WTC11 (cell line): ENCODE results near the gene DNAJC12. TPM values are rescaled to one million over a fixed set of nuclear protein-coding genes. Genes with fewer than 3 reads are reported as not detected.

Source experiments
- ATAC-seq: fragments of 200-7000 bp; cut with Tn5 transposase; 2 replicates; pipeline ENCODE4 v1.10.0; 2021; ENCODE audit warnings: mild to moderate bottlenecking, moderate library complexity
- CTCF ChIA-PET: fragments of 300-600 bp; sonication (Branson Sonifier 250); formaldehyde crosslinking; loops from one replicate; lab custom pipeline; 2021; ENCODE audit warnings: antibody characterized with exemption; lab: Charles Lee
- POLR2A ChIA-PET: fragments of 350-600 bp; sonication (Branson Sonifier 250); formaldehyde crosslinking; loops from one replicate; lab custom pipeline; 2021; ENCODE audit warnings: antibody characterized with exemption; lab: Charles Lee
- DNase-seq: peaks from one replicate; pipeline ENCODE4 v3.0.0; 2021; ENCODE audit warnings: low spot score
- H3K27ac Mint-ChIP-seq: 2 replicates; pipeline ENCODE4 v1.8.0; 2021; ENCODE audit warnings: mixed read lengths
- H3K27me3 Mint-ChIP-seq: 2 replicates; pipeline ENCODE4 v1.8.0; 2021; ENCODE audit warnings: low read depth, mild to moderate bottlenecking, moderate library complexity, mixed read lengths
- H3K36me3 Mint-ChIP-seq: 2 replicates; pipeline ENCODE4 v1.8.0; 2021; ENCODE audit warnings: mixed read lengths
- H3K4me1 Mint-ChIP-seq: 2 replicates; pipeline ENCODE4 v1.8.0; 2022; ENCODE audit warnings: mixed read lengths
- H3K4me3 Mint-ChIP-seq: 2 replicates; pipeline ENCODE4 v1.8.0; 2021; ENCODE audit warnings: mild to moderate bottlenecking, moderate library complexity, mixed read lengths
- H3K9me3 Mint-ChIP-seq: 2 replicates; pipeline ENCODE4 v1.8.0; 2021; ENCODE audit warnings: mixed read lengths
- ATF2 ChIP-seq: sonication (generic); formaldehyde crosslinking; IDR thresholded peaks from 2 replicates; pipeline ENCODE4 v1.8.1; 2022; ENCODE audit warnings: low read depth, missing genetic modification reagents, borderline replicate concordance
- ELF4 ChIP-seq: sonication (generic); formaldehyde crosslinking; IDR thresholded peaks from 2 replicates; pipeline ENCODE4 v1.8.1; 2022; ENCODE audit warnings: low read depth, mild to moderate bottlenecking, moderate library complexity, missing genetic modification reagents
- ESRRA ChIP-seq: sonication (generic); formaldehyde crosslinking; IDR thresholded peaks from 2 replicates; pipeline ENCODE4 v1.8.1; 2022; ENCODE audit warnings: mild to moderate bottlenecking, missing genetic modification reagents, borderline replicate concordance
- FOXP1 ChIP-seq: sonication (generic); formaldehyde crosslinking; IDR thresholded peaks from 2 replicates; pipeline ENCODE4 v1.8.0; 2022; ENCODE audit warnings: missing genetic modification reagents, mild to moderate bottlenecking, moderate library complexity, borderline replicate concordance
- GRHL2 ChIP-seq: fragments of 250-450 bp; sonication (Bioruptor Pico); IDR thresholded peaks from 2 replicates; pipeline ENCODE4 v1.8.0; 2022; ENCODE audit warnings: mild to moderate bottlenecking, moderate library complexity; ENCODE audit not compliant: insufficient replicate concordance, severe bottlenecking
- GTF2I ChIP-seq: fragments of 250-450 bp; sonication (Bioruptor Pico); conservative IDR thresholded peaks from 2 replicates; pipeline ENCODE4 v1.4.0; 2021; ENCODE audit warnings: mild to moderate bottlenecking
- HMGA2 ChIP-seq: fragments of 250-450 bp; sonication (Bioruptor Pico); IDR thresholded peaks from 2 replicates; pipeline ENCODE4 v1.4.0; 2021; ENCODE audit warnings: mild to moderate bottlenecking, moderate library complexity
- IRF2 ChIP-seq: sonication (generic); formaldehyde crosslinking; IDR thresholded peaks from 2 replicates; pipeline ENCODE4 v1.8.0; 2022; ENCODE audit warnings: low read depth, missing genetic modification reagents, borderline replicate concordance
- NFE2L1 ChIP-seq: sonication (generic); formaldehyde crosslinking; IDR thresholded peaks from 2 replicates; pipeline ENCODE4 v1.8.1; 2023; ENCODE audit warnings: missing genetic modification reagents
- PRDM15 ChIP-seq: sonication (generic); formaldehyde crosslinking; IDR thresholded peaks from 2 replicates; pipeline ENCODE4 v1.8.0; 2022; ENCODE audit warnings: missing genetic modification reagents
- TCF7 ChIP-seq: sonication (generic); formaldehyde crosslinking; IDR thresholded peaks from 2 replicates; pipeline ENCODE4 v1.8.0; 2022; ENCODE audit warnings: mild to moderate bottlenecking, low read depth, missing genetic modification reagents, moderate library complexity
- ZNF317 ChIP-seq: sonication (generic); formaldehyde crosslinking; IDR thresholded peaks from 2 replicates; pipeline ENCODE4 v1.8.1; 2023; ENCODE audit warnings: low read depth, mild to moderate bottlenecking, moderate library complexity, missing genetic modification reagents, borderline replicate concordance
- ZNF396 ChIP-seq: fragments of 250-450 bp; sonication (Bioruptor Pico); IDR thresholded peaks from 2 replicates; pipeline ENCODE4 v1.8.0; 2021; ENCODE audit warnings: mild to moderate bottlenecking, moderate library complexity, borderline replicate concordance
- ZNF671 ChIP-seq: fragments of 250-450 bp; sonication (Bioruptor Pico); IDR thresholded peaks from 2 replicates; pipeline ENCODE4 v1.8.0; 2021; ENCODE audit warnings: mild to moderate bottlenecking
- total RNA-seq: library from RNA; stranded (reverse); gene quantifications from 3 replicates; pipeline ENCODE4 v1.2.3, GENCODE V29; 2021
- TF ChIP-seq, protein P1 (sequence below): sonication (generic); formaldehyde crosslinking; IDR thresholded peaks from 2 replicates; pipeline ENCODE4 v1.8.1; 2023; ENCODE audit warnings: mild to moderate bottlenecking, moderate library complexity, missing genetic modification reagents
- TF ChIP-seq, protein P2 (sequence below): sonication (generic); formaldehyde crosslinking; IDR thresholded peaks from 2 replicates; pipeline ENCODE4 v1.8.0; 2022; ENCODE audit warnings: mild to moderate bottlenecking, missing genetic modification reagents
- TF ChIP-seq, protein P3 (sequence below): sonication (generic); formaldehyde crosslinking; IDR thresholded peaks from 2 replicates; pipeline ENCODE4 v1.8.0; 2023; ENCODE audit warnings: missing genetic modification reagents
- TF ChIP-seq, protein P4 (sequence below): fragments of 250-450 bp; sonication (Bioruptor Pico); IDR thresholded peaks from 2 replicates; pipeline ENCODE4 v1.9.0; 2021; ENCODE audit warnings: moderate library complexity, mild to moderate bottlenecking, inconsistent platforms, borderline replicate concordance

Gene DNAJC12
- total RNA-seq, 1 experiment from 2014 or later = 0.94 TPM

DNA sequence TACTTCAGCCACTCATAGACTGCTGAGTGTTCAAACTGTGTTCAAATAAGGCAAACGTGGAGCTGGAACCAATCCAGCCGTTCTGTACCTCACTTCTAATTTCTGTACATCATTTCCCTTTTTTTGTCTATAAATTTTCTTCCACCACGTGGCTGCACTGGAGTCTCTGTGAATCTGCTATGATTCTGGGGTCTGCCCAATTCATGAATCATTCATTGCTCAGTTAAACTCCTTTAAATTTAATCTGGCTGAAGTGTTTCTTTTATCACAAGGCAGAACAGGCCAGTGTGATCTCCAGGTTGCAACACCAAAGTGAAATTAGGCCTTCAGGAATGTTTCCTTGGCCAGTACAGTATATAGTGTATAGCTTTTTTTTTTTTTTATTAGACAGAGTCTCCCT lies 53.5 kb downstream of the DNAJC12 start:
- Mint-ChIP-seq H3K4me1 (peaks cover 11% of the 10 kb centered on the region), H3K27me3 (no peaks in the 10 kb centered on the region; the same call in 1 of the 2 replicates), H3K36me3 (no peaks in the 10 kb centered on the region), H3K9me3 (no peaks in the 10 kb centered on the region), H3K27ac (no peak overlapping the region), H3K4me3 (no peak overlapping the region)
- POLR2A ChIA-PET = no interaction called here
- DNase-seq (no peak), ATAC-seq (no peak)
- CTCF ChIA-PET = no interaction called here
- no peak for TF ChIP-seq ELF4 (CRISPR knock-in tag)
- no peak for TF ChIP-seq PRDM15 (CRISPR knock-in tag)
- TF ChIP-seq, protein P1, sequence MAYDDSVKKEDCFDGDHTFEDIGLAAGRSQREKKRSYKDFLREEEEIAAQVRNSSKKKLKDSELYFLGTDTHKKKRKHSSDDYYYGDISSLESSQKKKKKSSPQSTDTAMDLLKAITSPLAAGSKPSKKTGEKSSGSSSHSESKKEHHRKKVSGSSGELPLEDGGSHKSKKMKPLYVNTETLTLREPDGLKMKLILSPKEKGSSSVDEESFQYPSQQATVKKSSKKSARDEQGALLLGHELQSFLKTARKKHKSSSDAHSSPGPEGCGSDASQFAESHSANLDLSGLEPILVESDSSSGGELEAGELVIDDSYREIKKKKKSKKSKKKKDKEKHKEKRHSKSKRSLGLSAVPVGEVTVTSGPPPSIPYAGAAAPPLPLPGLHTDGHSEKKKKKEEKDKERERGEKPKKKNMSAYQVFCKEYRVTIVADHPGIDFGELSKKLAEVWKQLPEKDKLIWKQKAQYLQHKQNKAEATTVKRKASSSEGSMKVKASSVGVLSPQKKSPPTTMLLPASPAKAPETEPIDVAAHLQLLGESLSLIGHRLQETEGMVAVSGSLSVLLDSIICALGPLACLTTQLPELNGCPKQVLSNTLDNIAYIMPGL (CRISPR knock-in tag) = no peak
- TF ChIP-seq, protein P2, sequence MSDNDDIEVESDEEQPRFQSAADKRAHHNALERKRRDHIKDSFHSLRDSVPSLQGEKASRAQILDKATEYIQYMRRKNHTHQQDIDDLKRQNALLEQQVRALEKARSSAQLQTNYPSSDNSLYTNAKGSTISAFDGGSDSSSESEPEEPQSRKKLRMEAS = no peak
- TF ChIP-seq IRF2 (CRISPR knock-in tag) = no peak
- no peak for TF ChIP-seq ZNF317

- Mint-ChIP-seq H3K4me1 (peaks cover 7% of the 10 kb centered on the region), H3K4me3 (no peak overlapping the region), H3K9me3 (no peaks in the 10 kb centered on the region), H3K36me3 (no peaks in the 10 kb centered on the region), H3K27me3 (no peaks in the 10 kb centered on the region; the same call in 1 of the 2 replicates), H3K27ac (no peak overlapping the region)
- DNase-seq (no peak), ATAC-seq (no peak)
- POLR2A ChIA-PET = no interaction called here
- TF ChIP-seq, protein P3, sequence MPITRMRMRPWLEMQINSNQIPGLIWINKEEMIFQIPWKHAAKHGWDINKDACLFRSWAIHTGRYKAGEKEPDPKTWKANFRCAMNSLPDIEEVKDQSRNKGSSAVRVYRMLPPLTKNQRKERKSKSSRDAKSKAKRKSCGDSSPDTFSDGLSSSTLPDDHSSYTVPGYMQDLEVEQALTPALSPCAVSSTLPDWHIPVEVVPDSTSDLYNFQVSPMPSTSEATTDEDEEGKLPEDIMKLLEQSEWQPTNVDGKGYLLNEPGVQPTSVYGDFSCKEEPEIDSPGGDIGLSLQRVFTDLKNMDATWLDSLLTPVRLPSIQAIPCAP = no peak
- TF ChIP-seq, protein P4, sequence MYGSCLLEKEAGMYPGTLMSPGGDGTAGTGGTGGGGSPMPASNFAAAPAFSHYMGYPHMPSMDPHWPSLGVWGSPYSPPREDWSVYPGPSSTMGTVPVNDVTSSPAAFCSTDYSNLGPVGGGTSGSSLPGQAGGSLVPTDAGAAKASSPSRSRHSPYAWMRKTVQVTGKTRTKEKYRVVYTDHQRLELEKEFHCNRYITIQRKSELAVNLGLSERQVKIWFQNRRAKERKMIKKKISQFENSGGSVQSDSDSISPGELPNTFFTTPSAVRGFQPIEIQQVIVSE (CRISPR knock-in tag) = no peak
- TF ChIP-seq ZNF671 = no peak
- no peak for TF ChIP-seq ESRRA
- no peak for TF ChIP-seq FOXP1 (CRISPR knock-in tag)
- no peak for TF ChIP-seq NFE2L1
- no peak for TF ChIP-seq GTF2I (CRISPR knock-in tag)
- no peak for TF ChIP-seq ATF2
- no peak for TF ChIP-seq TCF7 (CRISPR knock-in tag)
- no peak for TF ChIP-seq HMGA2 (CRISPR knock-in tag)
- no peak for TF ChIP-seq ZNF396 (CRISPR knock-in tag)
- TF ChIP-seq GRHL2 (CRISPR knock-in tag) = no peak
- CTCF ChIA-PET = no interaction called here
Measured at GRCh38 chr10:67783606-67784294, 54.2 kb downstream of the DNAJC12 start.
